ENCODE results near the gene CLEC2B. TPM values are rescaled to one million over a fixed set of nuclear protein-coding genes. Genes with fewer than 3 reads are reported as not detected.

The CLEC2B gene
- total RNA-seq, 1 experiment from 2014 or later: not detected

- no TSS peak for BruUV-seq (replicated peaks)
- intact Hi-C loops (cut with micrococcal nuclease; ENCODE audit: unreplicated experiment): no loop called here
- H3K27me3 Mint-ChIP-seq (ENCODE audit: unreplicated experiment): no peaks in the 10 kb centered on the region
Measured at GRCh38 chr12:9829982-9830381, 39.2 kb downstream of the CLEC2B start.

GRCh38 chr12:9829483-9829882, 39.7 kb downstream of the CLEC2B start:
- Mint-ChIP-seq H3K27me3 (ENCODE audit: unreplicated experiment) (peaks cover 4% of the 10 kb centered on the region), H3K27ac (ENCODE audit: unreplicated experiment) (no peak overlapping the region), H3K4me1 (ENCODE audit: low read depth, unreplicated experiment) (no peaks in the 10 kb centered on the region), H3K36me3 (ENCODE audit: insufficient read depth, unreplicated experiment) (no peaks in the 10 kb centered on the region), H3K4me3 (ENCODE audit: low read depth, unreplicated experiment) (no peak overlapping the region), H3K9me3 (ENCODE audit: low read depth, unreplicated experiment) (peaks cover 2% of the 10 kb centered on the region)
- CTCF ChIA-PET: no interaction called here
- intact Hi-C loops (cut with micrococcal nuclease; ENCODE audit: unreplicated experiment): no loop called here
- TF ChIP-seq CTCF (IDR thresholded peaks at IDR 0.05; ENCODE audit: unreplicated experiment): no peak
- no peak for DNase-seq
- no TSS peak for BruUV-seq (replicated peaks)

More at GRCh38 chr12:9829982-9830381, 39.2 kb downstream of the CLEC2B start:
- Mint-ChIP-seq H3K9me3 (ENCODE audit: low read depth, unreplicated experiment) (no peaks in the 10 kb centered on the region), H3K36me3 (ENCODE audit: insufficient read depth, unreplicated experiment) (no peaks in the 10 kb centered on the region), H3K27ac (ENCODE audit: unreplicated experiment) (no peak overlapping the region), H3K4me1 (ENCODE audit: low read depth, unreplicated experiment) (no peaks in the 10 kb centered on the region), H3K4me3 (ENCODE audit: low read depth, unreplicated experiment) (no peak overlapping the region)
- TF ChIP-seq CTCF (IDR thresholded peaks at IDR 0.05; ENCODE audit: unreplicated experiment): no peak
- DNase-seq: no peak
- CTCF ChIA-PET: no interaction called here

GRCh38 chr12:9827209-9827888, 41.8 kb downstream of the CLEC2B start, which contains the start of gene KLRF1:
KLRF1 (plus strand) TSS chr12:9827481; CDS start chr12:9827545, 64 bp downstream.
- no TSS peak for BruUV-seq (replicated peaks)
- H3K9me3 Mint-ChIP-seq (ENCODE audit: low read depth, unreplicated experiment): peaks cover 7% of the 10 kb centered on the region
- DNase-seq: no peak
- intact Hi-C loops (cut with micrococcal nuclease; ENCODE audit: unreplicated experiment): no loop called here
- no peaks in the 10 kb centered on the region for H3K36me3 Mint-ChIP-seq (ENCODE audit: insufficient read depth, unreplicated experiment)
- H3K4me3 Mint-ChIP-seq (ENCODE audit: low read depth, unreplicated experiment): no peak within 1 kb of the TSS
- peaks cover 25% of the 10 kb centered on the region for H3K27me3 Mint-ChIP-seq (ENCODE audit: unreplicated experiment)
- no peaks in the 10 kb centered on the region for H3K4me1 Mint-ChIP-seq (ENCODE audit: low read depth, unreplicated experiment)
- CTCF ChIA-PET: no interaction called here
- no peak for TF ChIP-seq CTCF (IDR thresholded peaks at IDR 0.05; ENCODE audit: unreplicated experiment)
- H3K27ac Mint-ChIP-seq (ENCODE audit: unreplicated experiment): no peak within 1 kb of the TSS

- no peaks in the 10 kb centered on the region for H3K36me3 Mint-ChIP-seq (ENCODE audit: insufficient read depth, unreplicated experiment)
- TF ChIP-seq CTCF (IDR thresholded peaks at IDR 0.05; ENCODE audit: unreplicated experiment): no peak
- H3K9me3 Mint-ChIP-seq (ENCODE audit: low read depth, unreplicated experiment): peaks cover 7% of the 10 kb centered on the region
- intact Hi-C loops (cut with micrococcal nuclease; ENCODE audit: unreplicated experiment): no loop called here
- H3K27ac Mint-ChIP-seq (ENCODE audit: unreplicated experiment): no peak overlapping the region
- no peak overlapping the region for H3K4me3 Mint-ChIP-seq (ENCODE audit: low read depth, unreplicated experiment)
- H3K4me1 Mint-ChIP-seq (ENCODE audit: low read depth, unreplicated experiment): no peaks in the 10 kb centered on the region
- DNase-seq: no peak
- BruUV-seq (replicated peaks): no TSS peak
- CTCF ChIA-PET: no interaction called here
- peaks cover 72% of the 10 kb centered on the region for H3K27me3 Mint-ChIP-seq (ENCODE audit: unreplicated experiment)
Measured at GRCh38 chr12:9820281-9820930, 48.7 kb downstream of the CLEC2B start.
